22Rv1 (cell line): ENCODE data around the gene ZNF827.

Experiments used
- ZFX ChIP-seq: fragments of 450-650 bp; IDR thresholded peaks from 2 replicates; pipeline ENCODE4 v1.6.1; 2017; ENCODE audit warnings: antibody characterized with exemption, borderline replicate concordance
- TF ChIP-seq, protein P1 (sequence below): fragments of 450-650 bp; IDR thresholded peaks from 2 replicates; pipeline ENCODE4 v1.5.1; 2017; ENCODE audit warnings: mild to moderate bottlenecking

GRCh38 chr4:145888393-145888792 is 50.2 kb downstream of the ZNF827 start:
- TF ChIP-seq ZFX: no peak
- TF ChIP-seq, protein P1, sequence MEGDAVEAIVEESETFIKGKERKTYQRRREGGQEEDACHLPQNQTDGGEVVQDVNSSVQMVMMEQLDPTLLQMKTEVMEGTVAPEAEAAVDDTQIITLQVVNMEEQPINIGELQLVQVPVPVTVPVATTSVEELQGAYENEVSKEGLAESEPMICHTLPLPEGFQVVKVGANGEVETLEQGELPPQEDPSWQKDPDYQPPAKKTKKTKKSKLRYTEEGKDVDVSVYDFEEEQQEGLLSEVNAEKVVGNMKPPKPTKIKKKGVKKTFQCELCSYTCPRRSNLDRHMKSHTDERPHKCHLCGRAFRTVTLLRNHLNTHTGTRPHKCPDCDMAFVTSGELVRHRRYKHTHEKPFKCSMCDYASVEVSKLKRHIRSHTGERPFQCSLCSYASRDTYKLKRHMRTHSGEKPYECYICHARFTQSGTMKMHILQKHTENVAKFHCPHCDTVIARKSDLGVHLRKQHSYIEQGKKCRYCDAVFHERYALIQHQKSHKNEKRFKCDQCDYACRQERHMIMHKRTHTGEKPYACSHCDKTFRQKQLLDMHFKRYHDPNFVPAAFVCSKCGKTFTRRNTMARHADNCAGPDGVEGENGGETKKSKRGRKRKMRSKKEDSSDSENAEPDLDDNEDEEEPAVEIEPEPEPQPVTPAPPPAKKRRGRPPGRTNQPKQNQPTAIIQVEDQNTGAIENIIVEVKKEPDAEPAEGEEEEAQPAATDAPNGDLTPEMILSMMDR: no peak
